ENCODE results near the gene RCAN2.

Gene RCAN2

DNA sequence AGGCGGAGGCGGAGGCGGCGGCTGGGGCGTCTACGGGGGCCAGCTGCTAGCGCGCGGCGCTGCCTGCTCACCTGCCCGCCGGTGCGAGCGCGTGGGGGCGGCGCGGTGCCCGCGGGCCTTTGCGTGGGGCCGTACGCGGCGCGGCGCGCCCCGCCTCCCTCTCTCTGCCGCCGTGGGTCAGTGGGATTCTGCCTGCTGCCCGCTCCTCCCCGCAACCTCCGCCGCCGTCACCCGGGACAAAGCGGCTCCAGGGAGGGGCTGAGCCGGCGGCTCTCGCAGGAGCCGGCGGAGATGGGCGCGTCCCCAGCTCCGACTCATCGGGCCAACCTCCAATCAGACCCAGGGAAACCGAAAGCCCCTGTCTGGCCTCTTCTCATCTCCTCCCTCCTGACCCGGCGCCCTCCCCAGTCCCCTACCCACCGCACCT lies at the start of gene RCAN2:
RCAN2 (minus strand) TSS at position 249 of the 427 bp plus-strand sequence.
- FAIRE-seq (no peak), DNase-seq (ENCODE audit: insufficient read length, low spot score) (peak; percentile 34)
- TF ChIP-seq, protein P1, sequence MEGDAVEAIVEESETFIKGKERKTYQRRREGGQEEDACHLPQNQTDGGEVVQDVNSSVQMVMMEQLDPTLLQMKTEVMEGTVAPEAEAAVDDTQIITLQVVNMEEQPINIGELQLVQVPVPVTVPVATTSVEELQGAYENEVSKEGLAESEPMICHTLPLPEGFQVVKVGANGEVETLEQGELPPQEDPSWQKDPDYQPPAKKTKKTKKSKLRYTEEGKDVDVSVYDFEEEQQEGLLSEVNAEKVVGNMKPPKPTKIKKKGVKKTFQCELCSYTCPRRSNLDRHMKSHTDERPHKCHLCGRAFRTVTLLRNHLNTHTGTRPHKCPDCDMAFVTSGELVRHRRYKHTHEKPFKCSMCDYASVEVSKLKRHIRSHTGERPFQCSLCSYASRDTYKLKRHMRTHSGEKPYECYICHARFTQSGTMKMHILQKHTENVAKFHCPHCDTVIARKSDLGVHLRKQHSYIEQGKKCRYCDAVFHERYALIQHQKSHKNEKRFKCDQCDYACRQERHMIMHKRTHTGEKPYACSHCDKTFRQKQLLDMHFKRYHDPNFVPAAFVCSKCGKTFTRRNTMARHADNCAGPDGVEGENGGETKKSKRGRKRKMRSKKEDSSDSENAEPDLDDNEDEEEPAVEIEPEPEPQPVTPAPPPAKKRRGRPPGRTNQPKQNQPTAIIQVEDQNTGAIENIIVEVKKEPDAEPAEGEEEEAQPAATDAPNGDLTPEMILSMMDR (IDR thresholded peaks at IDR 0.05; ENCODE audit: insufficient read depth, missing control alignments) = no peak

DNA sequence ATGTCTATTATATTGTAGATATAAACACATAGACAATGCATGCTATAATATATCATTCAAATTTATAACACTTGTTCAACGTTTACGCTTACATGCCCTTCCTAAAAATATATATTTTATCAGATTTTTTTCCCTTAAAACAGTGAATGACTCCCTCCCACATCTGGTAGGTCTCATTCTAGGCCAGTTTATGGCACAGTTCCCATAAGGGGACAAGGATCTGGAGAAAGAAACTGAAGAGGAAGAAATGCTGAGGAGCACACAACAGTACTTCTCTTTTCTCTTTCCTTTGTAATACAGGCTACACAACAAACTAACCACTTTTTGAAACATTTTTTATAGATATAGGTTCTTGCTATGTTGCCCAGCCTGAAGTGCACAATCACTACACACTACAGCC lies 48.6 kb upstream of the RCAN2 start:
- no peak for FAIRE-seq

DNA sequence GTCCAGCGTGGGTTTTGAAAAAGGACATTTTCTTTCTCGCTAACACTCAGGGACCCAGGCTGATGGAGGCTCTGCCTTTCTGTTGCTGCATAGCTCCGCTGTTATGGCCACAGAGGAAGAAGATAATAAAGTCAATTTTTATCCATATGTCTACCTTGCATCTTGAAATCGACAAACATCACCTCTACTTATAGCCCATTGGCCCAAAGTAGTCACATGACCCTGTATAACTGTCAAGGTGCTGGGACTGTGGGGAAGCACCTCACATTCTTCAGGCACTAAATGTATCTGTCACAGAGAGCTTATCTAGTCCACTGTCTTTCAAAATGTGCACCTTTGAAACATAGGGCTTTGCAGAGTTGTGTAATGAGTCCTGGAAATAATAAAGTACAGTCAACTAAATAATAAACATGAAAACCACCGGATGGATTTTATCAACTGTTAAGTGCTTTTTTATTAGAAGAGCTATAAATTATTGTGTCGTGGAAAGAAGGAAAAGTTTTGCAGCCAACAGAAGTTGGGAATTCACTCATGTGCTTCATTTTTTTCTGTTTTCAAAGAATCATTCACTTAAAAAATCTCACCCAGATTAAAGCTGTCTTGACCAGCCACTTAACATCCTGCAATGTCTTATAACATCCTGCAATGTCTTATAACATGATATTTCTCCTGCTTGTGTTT lies 47.7 kb upstream of the RCAN2 start:
- no peak for DNase-seq (ENCODE audit: insufficient read length, low spot score)

More for the DNA sequence above, 48.6 kb upstream of the RCAN2 start:
- TF ChIP-seq, protein P1 (IDR thresholded peaks at IDR 0.05; ENCODE audit: insufficient read depth, missing control alignments) = no peak
- DNase-seq (ENCODE audit: insufficient read length, low spot score) = no peak

DNA sequence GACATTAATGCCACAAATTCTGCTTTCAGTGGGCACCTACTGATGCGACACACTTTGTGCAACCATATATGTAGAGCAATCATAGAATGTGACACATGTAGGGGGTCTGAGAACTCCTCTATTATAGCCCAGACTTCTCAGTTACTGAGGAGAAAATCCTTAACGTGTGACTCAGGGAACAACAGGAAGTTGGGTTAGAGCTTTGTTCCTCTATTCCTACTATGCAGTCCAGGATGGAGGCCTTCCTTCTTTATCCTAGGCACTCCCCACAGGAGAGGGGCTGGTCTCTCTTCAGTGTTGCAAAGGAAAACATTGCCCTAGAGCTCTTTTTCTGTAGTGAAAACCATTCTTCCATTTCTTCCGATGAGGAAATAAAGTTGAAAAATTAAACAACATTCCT lies 39.6 kb upstream of the RCAN2 start:
- DNase-seq (ENCODE audit: insufficient read length, low spot score) = no peak
- TF ChIP-seq, protein P1 (IDR thresholded peaks at IDR 0.05; ENCODE audit: insufficient read depth, missing control alignments) = no peak
- no peak for FAIRE-seq

More for the DNA sequence above, 47.7 kb upstream of the RCAN2 start:
- TF ChIP-seq, protein P1 (IDR thresholded peaks at IDR 0.05; ENCODE audit: insufficient read depth, missing control alignments) = no peak
- FAIRE-seq = no peak

DNA sequence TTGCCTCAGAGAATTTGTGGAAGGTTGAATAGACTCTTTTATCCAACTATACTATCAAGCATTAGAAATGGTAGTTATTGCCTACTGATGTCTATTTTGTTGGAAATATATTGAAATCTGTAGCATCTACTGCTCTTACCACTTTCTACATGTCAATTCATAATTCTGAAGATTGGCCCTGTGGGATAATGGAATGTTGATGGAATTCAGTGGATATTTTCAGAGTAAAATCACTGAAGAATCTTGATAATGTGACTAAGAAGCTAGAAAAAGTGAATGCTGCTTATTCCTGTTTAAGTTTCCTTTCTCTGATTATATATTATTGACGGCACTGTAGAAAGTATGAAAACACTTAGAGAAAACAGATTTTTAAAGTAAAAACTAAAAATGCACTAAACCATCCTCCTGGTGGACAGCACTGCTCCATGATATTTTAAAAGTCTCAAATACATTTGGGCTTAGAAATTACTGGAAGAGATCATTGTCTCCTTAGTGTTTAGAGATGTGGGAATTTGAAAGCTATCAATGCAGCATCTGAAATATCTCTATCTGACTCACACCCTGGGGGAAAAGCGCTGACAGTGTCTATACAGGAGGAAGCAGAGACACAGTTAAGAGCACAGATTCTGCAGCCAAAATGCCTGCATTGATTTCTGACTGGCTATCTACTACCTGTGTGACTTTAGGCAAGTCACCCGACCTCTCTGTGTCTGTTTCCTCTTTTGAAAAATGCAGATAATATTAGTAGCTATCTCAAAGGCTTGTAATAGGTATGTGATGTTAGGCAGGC lies 37.9 kb upstream of the RCAN2 start:
- no peak for FAIRE-seq
- DNase-seq (ENCODE audit: insufficient read length, low spot score) = no peak
- TF ChIP-seq, protein P1 (IDR thresholded peaks at IDR 0.05; ENCODE audit: insufficient read depth, missing control alignments) = no peak

DNA sequence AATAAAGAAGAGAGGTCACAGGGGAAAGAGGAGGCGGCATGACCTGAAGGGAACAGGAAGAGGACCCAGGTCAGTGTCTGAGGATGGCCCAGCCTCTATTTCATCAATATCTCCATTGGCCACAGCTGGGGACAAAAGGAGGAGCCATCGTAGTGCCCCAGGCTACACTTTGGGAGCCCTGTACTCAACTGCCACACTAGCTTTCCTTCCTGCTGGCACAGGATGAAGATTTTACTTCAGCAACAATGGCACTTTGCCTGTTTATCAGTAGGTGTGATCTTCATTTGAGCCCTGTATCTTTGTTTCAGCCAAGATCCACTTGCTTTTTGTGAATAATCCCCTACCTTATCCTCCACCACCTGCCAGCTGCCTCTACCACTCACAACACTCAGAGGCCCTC lies 35.4 kb upstream of the RCAN2 start:
- TF ChIP-seq, protein P1 (IDR thresholded peaks at IDR 0.05; ENCODE audit: insufficient read depth, missing control alignments) = no peak
- FAIRE-seq (no peak), DNase-seq (ENCODE audit: insufficient read length, low spot score) (no peak)

DNA sequence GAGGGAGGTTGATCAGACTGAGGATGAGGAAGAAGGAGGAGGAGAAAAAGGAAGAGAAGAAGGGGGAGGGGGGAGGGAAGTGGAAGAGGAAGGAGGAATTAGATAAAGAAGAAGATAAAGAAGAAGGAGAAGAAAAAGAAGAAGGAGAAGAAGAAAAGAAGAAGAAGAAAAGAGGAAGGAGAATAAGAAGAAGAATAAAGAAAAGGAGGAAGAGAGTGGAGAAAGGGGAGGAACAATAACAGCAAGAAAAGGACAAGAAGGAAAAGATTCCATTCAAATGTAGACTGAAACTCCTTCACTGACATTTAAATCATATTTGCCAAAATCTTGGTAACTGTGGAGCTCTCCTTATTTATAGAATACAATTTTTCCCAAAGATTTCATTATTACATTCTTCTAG lies 34.3 kb upstream of the RCAN2 start:
- FAIRE-seq = no peak
- no peak for DNase-seq (ENCODE audit: insufficient read length, low spot score)
- TF ChIP-seq, protein P1 (IDR thresholded peaks at IDR 0.05; ENCODE audit: insufficient read depth, missing control alignments) = no peak
